ENCODE data around the gene TCF4.

DNA sequence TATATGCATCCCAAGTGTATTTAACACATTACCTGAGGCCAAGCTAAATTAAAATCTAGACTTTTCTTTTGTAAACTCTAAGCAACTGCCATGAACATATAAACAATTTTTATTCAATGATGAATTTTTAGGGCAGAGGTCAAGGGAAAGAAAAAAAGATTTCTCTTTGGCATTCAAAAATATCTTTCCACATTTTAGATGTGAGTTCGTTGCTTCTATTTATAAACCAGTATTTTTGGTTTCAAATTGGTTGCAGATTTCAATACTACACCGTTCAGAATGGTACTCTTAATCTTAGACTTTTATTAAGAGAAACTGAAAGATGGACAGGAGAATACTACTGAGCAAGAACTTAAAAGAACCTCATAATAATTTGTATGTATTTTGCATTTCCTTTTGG is 335.1 kb downstream of the TCF4 start:
- TF ChIP-seq POLR2A (IDR thresholded peaks at IDR 0.05) = no peak
- TF ChIP-seq, protein P1, sequence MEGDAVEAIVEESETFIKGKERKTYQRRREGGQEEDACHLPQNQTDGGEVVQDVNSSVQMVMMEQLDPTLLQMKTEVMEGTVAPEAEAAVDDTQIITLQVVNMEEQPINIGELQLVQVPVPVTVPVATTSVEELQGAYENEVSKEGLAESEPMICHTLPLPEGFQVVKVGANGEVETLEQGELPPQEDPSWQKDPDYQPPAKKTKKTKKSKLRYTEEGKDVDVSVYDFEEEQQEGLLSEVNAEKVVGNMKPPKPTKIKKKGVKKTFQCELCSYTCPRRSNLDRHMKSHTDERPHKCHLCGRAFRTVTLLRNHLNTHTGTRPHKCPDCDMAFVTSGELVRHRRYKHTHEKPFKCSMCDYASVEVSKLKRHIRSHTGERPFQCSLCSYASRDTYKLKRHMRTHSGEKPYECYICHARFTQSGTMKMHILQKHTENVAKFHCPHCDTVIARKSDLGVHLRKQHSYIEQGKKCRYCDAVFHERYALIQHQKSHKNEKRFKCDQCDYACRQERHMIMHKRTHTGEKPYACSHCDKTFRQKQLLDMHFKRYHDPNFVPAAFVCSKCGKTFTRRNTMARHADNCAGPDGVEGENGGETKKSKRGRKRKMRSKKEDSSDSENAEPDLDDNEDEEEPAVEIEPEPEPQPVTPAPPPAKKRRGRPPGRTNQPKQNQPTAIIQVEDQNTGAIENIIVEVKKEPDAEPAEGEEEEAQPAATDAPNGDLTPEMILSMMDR (IDR thresholded peaks at IDR 0.05 in 8 of 11, conservative IDR thresholded peaks at IDR 0.05 in 3 of 11) = no peak

Measured in spleen (tissue), 7 donors.